Large intestine (tissue), 12 donors: ENCODE data around the gene APAF1. TPM values are rescaled to one million over a fixed set of nuclear protein-coding genes. Genes with fewer than 3 reads are reported as not detected.
"Not testable (repeated sequence)": the region's sequence is repeated elsewhere in the genome, so short reads cannot be mapped to it uniquely, and the experiment has no call there.

ENCODE experiments used
- DNase-seq, 2 donors: peaks; one replicate each; pipeline versions ENCODE4 v3.0.0 to v3.0.0-alpha.2; 2013
- H3K27ac ChIP-seq: one replicate; pipeline ENCODE4 v1.5.1; 2013; ENCODE audit warnings: low read length
- H3K27me3 ChIP-seq: 2 replicates; pipeline ENCODE4 v1.6.1; 2013; ENCODE audit warnings: low read length; ENCODE audit not compliant: control insufficient read depth, insufficient read depth
- H3K36me3 ChIP-seq: 2 replicates; pipeline ENCODE4 v1.6.1; 2013; ENCODE audit warnings: low read length; ENCODE audit not compliant: control insufficient read depth, insufficient read depth
- H3K4me1 ChIP-seq: one replicate; pipeline ENCODE4 v1.6.1; 2013; ENCODE audit warnings: low read length; ENCODE audit not compliant: control insufficient read depth, insufficient read depth
- H3K4me3 ChIP-seq: one replicate; pipeline ENCODE4 v1.5.1; 2013; ENCODE audit warnings: low read length
- H3K9me3 ChIP-seq: one replicate; pipeline ENCODE4 v1.6.1; 2013; ENCODE audit warnings: mild to moderate bottlenecking, low read depth, low read length, moderate library complexity; ENCODE audit not compliant: control insufficient read depth
- WGBS: methylation state at CpG from one replicate; pipeline ENCODE4 v1.1.5; 2013; ENCODE audit warnings: low lambda C conversion rate; ENCODE audit not compliant: insufficient coverage; 5-methylcytosine and 5-hydroxymethylcytosine counted together
- long read RNA-seq, 11 donors: transcript quantifications; one replicate each; lab custom pipeline, GENCODE V29; 2026
- polyA plus RNA-seq: library from polyadenylated mRNA; unstranded; fragments of 120-200 nt; gene quantifications from one replicate; pipeline ENCODE4 v1.2.1, GENCODE V29; 2013

The APAF1 gene, protein sequence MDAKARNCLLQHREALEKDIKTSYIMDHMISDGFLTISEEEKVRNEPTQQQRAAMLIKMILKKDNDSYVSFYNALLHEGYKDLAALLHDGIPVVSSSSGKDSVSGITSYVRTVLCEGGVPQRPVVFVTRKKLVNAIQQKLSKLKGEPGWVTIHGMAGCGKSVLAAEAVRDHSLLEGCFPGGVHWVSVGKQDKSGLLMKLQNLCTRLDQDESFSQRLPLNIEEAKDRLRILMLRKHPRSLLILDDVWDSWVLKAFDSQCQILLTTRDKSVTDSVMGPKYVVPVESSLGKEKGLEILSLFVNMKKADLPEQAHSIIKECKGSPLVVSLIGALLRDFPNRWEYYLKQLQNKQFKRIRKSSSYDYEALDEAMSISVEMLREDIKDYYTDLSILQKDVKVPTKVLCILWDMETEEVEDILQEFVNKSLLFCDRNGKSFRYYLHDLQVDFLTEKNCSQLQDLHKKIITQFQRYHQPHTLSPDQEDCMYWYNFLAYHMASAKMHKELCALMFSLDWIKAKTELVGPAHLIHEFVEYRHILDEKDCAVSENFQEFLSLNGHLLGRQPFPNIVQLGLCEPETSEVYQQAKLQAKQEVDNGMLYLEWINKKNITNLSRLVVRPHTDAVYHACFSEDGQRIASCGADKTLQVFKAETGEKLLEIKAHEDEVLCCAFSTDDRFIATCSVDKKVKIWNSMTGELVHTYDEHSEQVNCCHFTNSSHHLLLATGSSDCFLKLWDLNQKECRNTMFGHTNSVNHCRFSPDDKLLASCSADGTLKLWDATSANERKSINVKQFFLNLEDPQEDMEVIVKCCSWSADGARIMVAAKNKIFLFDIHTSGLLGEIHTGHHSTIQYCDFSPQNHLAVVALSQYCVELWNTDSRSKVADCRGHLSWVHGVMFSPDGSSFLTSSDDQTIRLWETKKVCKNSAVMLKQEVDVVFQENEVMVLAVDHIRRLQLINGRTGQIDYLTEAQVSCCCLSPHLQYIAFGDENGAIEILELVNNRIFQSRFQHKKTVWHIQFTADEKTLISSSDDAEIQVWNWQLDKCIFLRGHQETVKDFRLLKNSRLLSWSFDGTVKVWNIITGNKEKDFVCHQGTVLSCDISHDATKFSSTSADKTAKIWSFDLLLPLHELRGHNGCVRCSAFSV (N-terminal part only)
- polyA plus RNA-seq, result 18.5 TPM
- long read RNA-seq, donor 1, result 0 reads
- long read RNA-seq, donor 2, result 0 reads
- long read RNA-seq, donor 3, result 0 reads
- long read RNA-seq, donor 4, result 0 reads
- long read RNA-seq, donor 5, result 0 reads
- long read RNA-seq, donor 6, result 0 reads
- long read RNA-seq, donor 7, result 0 reads
- long read RNA-seq, donor 8, full-length matches to known transcripts, result 1 of 1 reads
- long read RNA-seq, donor 8, partial matches to known transcripts, result 0 of 1 reads
- long read RNA-seq, donor 8, other reads (novel, unspliced or antisense), result 0 of 1 reads
- long read RNA-seq, donor 9, full-length matches to known transcripts, result 1 of 1 reads
- long read RNA-seq, donor 9, partial matches to known transcripts, result 0 of 1 reads
- long read RNA-seq, donor 9, other reads (novel, unspliced or antisense), result 0 of 1 reads
- long read RNA-seq, donor 10, result 0 reads
- long read RNA-seq, donor 11, result 0 reads

- DNase-seq, result peak; percentile 98
- peaks cover 12% of the 10 kb centered on the region for H3K36me3 ChIP-seq
- no peaks in the 10 kb centered on the region for H3K9me3 ChIP-seq
- peaks cover 4% of the 10 kb centered on the region for H3K4me1 ChIP-seq
- peak within 1 kb of the TSS; percentile 95 for H3K4me3 ChIP-seq
- no peaks in the 10 kb centered on the region for H3K27me3 ChIP-seq
- WGBS, result no CpG with 5 or more reads among the region's 91 CpGs
- H3K27ac ChIP-seq, result peak within 1 kb of the TSS; percentile 92
Measured at GRCh38 chr12:98644712-98645571, at the start of gene APAF1, which contains the start of gene IKBIP. TSS of gene APAF1 (plus strand) at chr12:98645290. CDS start at chr12:98648360, 3,070 bp downstream. TSS of gene IKBIP (minus strand) at chr12:98644788. CDS start at chr12:98644701, 87 bp downstream.

- WGBS, result no CpG with 5 or more reads among the region's 5 CpGs
- H3K36me3 ChIP-seq, result peaks cover 58% of the 10 kb centered on the region
- not testable (repeated sequence) for DNase-seq, H3K4me3 ChIP-seq, H3K4me1 ChIP-seq, H3K9me3 ChIP-seq, H3K27me3 ChIP-seq, H3K27ac ChIP-seq
Measured at GRCh38 chr12:98597313-98597712, 47.8 kb upstream of the APAF1 start.

DNA sequence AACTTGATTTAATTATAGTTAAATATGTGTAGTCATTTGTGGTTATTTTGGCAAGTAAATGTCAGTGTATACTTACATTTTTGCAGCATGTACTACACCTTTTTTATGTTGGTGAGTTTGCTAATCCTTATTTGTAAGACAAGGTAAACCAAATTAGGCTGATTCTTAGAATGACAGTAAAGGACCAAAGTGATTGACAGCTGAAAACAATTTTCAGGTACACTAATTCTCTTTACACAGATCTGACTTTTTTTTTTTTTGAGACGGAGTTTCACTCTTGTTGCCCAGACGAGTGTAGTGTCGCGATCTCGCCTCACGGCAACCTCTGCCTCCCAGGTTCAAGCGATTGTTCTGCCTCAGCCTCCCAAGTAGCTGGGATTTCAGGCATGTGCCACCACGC is 43.2 kb upstream of the APAF1 start:
- H3K36me3 ChIP-seq, result peaks cover 69% of the 10 kb centered on the region
- no peak for DNase-seq

GRCh38 chr12:98606359-98606988 is 38.6 kb upstream of the APAF1 start:
- peak overlapping the region; percentile 59 for H3K27ac ChIP-seq
- H3K9me3 ChIP-seq, result no peaks in the 10 kb centered on the region
- H3K4me3 ChIP-seq, result no peak overlapping the region
- H3K36me3 ChIP-seq, result peaks cover 25% of the 10 kb centered on the region
- 70% methylated on average over 2 of the region's 2 CpGs for WGBS
- peaks cover 7% of the 10 kb centered on the region for H3K4me1 ChIP-seq
- peak; percentile 73 to 83 for DNase-seq
- H3K27me3 ChIP-seq, result no peaks in the 10 kb centered on the region

More for the DNA sequence above, 43.2 kb upstream of the APAF1 start:
- H3K4me1 ChIP-seq, result peaks cover 3% of the 10 kb centered on the region
- no CpG with 5 or more reads among the region's 8 CpGs for WGBS
- no peaks in the 10 kb centered on the region for H3K27me3 ChIP-seq
- no peak overlapping the region for H3K27ac ChIP-seq
- H3K4me3 ChIP-seq, result no peak overlapping the region
- no peaks in the 10 kb centered on the region for H3K9me3 ChIP-seq

GRCh38 chr12:98610596-98610995 is 34.5 kb upstream of the APAF1 start:
- DNase-seq, result no peak
- H3K27me3 ChIP-seq, result no peaks in the 10 kb centered on the region
- H3K9me3 ChIP-seq, result no peaks in the 10 kb centered on the region
- peaks cover 18% of the 10 kb centered on the region for H3K4me1 ChIP-seq
- no peak overlapping the region for H3K4me3 ChIP-seq
- H3K27ac ChIP-seq, result no peak overlapping the region
- H3K36me3 ChIP-seq, result no peaks in the 10 kb centered on the region
- no CpG with 5 or more reads among the region's 2 CpGs for WGBS

DNA sequence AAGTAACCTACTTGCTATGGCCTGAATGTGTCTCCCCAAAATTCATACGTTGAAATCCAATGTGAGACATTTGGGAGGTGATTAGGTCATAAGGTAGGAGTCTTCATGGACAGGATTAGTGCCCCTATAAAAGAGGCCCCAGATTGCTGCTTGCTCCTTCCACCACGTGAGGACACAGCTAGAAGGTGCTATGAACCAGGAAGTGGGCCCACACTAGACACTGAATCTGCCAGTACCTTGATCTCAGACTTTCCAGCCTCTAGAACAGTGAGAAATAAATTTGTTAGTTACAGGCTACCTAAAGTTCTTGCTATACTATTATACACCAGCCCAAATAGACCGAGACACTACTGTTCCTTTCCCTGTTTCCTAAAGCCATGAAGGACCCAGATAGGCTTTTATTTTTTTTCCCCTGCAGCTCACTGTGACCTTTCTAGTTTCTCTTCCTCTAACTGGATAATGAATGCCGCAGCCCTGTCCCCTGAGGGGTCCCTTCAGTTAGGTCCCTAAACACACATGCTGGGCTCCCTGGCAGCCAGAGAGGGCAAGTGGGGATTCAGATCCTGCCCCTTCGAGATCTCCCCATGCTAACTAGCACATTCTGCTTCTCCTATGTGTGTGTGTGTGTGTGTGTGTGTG is 32.3 kb upstream of the APAF1 start:
- H3K36me3 ChIP-seq, result no peaks in the 10 kb centered on the region
- 60% methylated on average over 1 of the region's 5 CpGs for WGBS
- peak; percentile 63 to 84 for DNase-seq
- no peaks in the 10 kb centered on the region for H3K9me3 ChIP-seq
- H3K27ac ChIP-seq, result peak overlapping the region; percentile 77
- H3K4me1 ChIP-seq, result peaks cover 11% of the 10 kb centered on the region
- H3K4me3 ChIP-seq, result no peak overlapping the region
- H3K27me3 ChIP-seq, result no peaks in the 10 kb centered on the region

GRCh38 chr12:98618952-98619351 is 26.1 kb upstream of the APAF1 start:
- no peak overlapping the region for H3K4me3 ChIP-seq
- H3K4me1 ChIP-seq, result no peaks in the 10 kb centered on the region
- DNase-seq, result no peak
- no peaks in the 10 kb centered on the region for H3K36me3 ChIP-seq
- no peak overlapping the region for H3K27ac ChIP-seq
- 73% methylated on average over 2 of the region's 4 CpGs for WGBS
- no peaks in the 10 kb centered on the region for H3K27me3 ChIP-seq
- H3K9me3 ChIP-seq, result no peaks in the 10 kb centered on the region

DNA sequence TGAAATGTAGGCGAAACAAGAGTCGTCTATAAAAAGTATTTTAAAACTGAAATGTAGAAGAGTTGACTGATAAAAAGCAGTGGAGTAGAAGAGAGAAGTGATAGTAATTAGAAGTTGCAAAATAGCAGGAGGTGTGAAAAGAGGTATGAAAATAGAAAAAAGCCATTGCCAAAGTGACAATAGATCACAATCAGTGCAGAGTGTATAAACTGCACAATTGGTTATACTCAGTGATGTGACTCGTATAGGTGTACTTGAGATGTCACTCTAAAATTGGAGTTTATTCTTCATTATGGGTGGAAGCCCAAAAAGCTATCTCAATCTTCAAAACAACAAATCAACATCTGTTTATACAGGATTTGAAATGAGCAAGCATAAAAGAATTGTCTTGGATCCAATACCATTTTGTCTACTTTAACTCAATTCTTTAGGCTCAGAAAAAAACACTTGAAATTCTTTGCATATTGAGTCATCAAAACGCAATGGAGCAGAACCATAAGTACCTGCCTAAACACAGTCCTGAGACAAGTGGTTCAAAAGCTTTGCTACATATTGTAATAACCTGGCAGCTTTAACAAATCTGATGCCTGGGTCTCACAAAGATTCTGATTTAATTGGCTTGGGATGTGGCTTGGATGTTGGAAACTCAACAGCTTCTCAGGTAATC is 9.3 kb upstream of the APAF1 start:
- no peaks in the 10 kb centered on the region for H3K27me3 ChIP-seq
- 92% methylated on average over 2 of the region's 4 CpGs for WGBS
- no peaks in the 10 kb centered on the region for H3K4me1 ChIP-seq
- DNase-seq, result no peak
- H3K36me3 ChIP-seq, result peaks cover 5% of the 10 kb centered on the region
- no peak overlapping the region for H3K4me3 ChIP-seq
- no peaks in the 10 kb centered on the region for H3K9me3 ChIP-seq
- H3K27ac ChIP-seq, result no peak overlapping the region
